Neutrophil (primary cell): ENCODE data around the gene LRMDA.

Experiments
- H3K27ac ChIP-seq: fragments of 200-600 bp; sonication (generic); 2 replicates; pipeline ENCODE4 v1.5.1; 2016; ENCODE audit warnings: mild to moderate bottlenecking, moderate library complexity
- H3K27me3 ChIP-seq: fragments of 200-600 bp; sonication (generic); 2 replicates; pipeline ENCODE4 v1.6.0; 2016; ENCODE audit warnings: mild to moderate bottlenecking
- H3K36me3 ChIP-seq: fragments of 200-600 bp; sonication (generic); 2 replicates; pipeline ENCODE4 v1.5.1; 2017
- H3K4me1 ChIP-seq, 2 experiments: fragments of 200-600 bp in 1 of 2; sonication (generic) in 1 of 2; 1 replicate in 1 of 2; 2 replicates in 1 of 2; pipeline versions ENCODE4 v1.5.1 to v1.6.1; 2013 to 2016; ENCODE audit warnings: low read depth in 1 of 2, low read length in 1 of 2, mild to moderate bottlenecking in 1 of 2, moderate library complexity in 1 of 2; ENCODE audit not compliant: control insufficient read depth in 1 of 2, insufficient read depth in 1 of 2
- H3K4me3 ChIP-seq, 2 experiments: fragments of 200-600 bp in 1 of 2; sonication (generic) in 1 of 2; 1 replicate in 1 of 2; 2 replicates in 1 of 2; pipeline ENCODE4 v1.5.1; 2013 to 2016; ENCODE audit warnings: low read depth in 1 of 2, low read length in 1 of 2, mild to moderate bottlenecking in 1 of 2, moderate library complexity in 1 of 2
- H3K9me3 ChIP-seq: fragments of 200-600 bp; sonication (generic); 2 replicates; pipeline ENCODE4 v1.5.1; 2016
- TF ChIP-seq, protein P1 (sequence below): fragments of 200-600 bp; sonication (generic); IDR thresholded peaks from 2 replicates; pipeline ENCODE4 v1.5.1; 2016; ENCODE audit warnings: antibody characterized with exemption

The LRMDA gene

DNA sequence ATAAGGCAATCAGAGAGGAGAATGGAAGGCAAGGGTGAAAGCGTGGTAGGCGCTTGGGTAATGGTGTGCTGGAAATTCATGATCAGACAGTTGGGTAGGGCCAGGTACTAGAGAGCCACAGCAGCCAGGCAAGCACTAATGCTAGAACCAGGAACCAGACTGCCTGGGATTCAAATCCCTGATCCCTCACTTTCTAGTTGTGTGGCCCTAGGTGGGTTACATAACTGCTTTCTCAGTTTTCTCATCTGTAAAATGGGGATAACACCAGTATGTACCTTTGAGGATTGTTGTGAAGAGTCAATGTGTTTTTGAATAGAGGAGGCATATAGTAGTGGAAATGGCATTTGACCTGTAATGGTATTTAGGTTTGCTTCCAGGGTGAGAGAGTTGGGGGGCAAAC lies 225.9 kb downstream of the LRMDA start:
- Histone ChIP-seq H3K9me3 (no peaks in the 10 kb centered on the region), H3K4me3 (no peak overlapping the region), H3K36me3 (no peaks in the 10 kb centered on the region), H3K4me1 (no peaks in the 10 kb centered on the region), H3K27me3 (no peaks in the 10 kb centered on the region), H3K27ac (no peak overlapping the region)
- TF ChIP-seq, protein P1, sequence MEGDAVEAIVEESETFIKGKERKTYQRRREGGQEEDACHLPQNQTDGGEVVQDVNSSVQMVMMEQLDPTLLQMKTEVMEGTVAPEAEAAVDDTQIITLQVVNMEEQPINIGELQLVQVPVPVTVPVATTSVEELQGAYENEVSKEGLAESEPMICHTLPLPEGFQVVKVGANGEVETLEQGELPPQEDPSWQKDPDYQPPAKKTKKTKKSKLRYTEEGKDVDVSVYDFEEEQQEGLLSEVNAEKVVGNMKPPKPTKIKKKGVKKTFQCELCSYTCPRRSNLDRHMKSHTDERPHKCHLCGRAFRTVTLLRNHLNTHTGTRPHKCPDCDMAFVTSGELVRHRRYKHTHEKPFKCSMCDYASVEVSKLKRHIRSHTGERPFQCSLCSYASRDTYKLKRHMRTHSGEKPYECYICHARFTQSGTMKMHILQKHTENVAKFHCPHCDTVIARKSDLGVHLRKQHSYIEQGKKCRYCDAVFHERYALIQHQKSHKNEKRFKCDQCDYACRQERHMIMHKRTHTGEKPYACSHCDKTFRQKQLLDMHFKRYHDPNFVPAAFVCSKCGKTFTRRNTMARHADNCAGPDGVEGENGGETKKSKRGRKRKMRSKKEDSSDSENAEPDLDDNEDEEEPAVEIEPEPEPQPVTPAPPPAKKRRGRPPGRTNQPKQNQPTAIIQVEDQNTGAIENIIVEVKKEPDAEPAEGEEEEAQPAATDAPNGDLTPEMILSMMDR: no peak

DNA sequence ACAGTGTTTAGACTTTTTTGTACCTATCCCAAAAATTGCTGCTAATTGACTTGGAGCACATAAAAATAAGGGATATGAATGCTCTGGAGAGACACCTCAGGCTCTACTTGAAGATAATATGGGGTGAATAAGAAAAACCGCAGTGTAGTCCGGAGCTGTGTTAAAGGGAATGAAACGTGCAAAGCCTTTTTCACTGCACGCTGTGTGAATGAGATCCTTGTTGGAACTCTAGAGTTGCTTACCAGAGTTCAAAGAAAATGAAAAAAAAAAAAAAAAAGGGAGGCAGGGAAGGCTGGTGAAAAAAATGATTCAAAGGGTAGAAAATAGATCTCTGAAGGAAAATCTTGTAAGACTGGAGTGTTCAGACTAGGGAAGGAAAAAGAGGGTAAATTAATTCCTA lies 226.6 kb downstream of the LRMDA start:
- Histone ChIP-seq H3K27ac (no peak overlapping the region), H3K9me3 (no peaks in the 10 kb centered on the region), H3K27me3 (no peaks in the 10 kb centered on the region), H3K4me3 (no peak overlapping the region), H3K36me3 (no peaks in the 10 kb centered on the region), H3K4me1 (no peaks in the 10 kb centered on the region)
- TF ChIP-seq, protein P1: no peak

DNA sequence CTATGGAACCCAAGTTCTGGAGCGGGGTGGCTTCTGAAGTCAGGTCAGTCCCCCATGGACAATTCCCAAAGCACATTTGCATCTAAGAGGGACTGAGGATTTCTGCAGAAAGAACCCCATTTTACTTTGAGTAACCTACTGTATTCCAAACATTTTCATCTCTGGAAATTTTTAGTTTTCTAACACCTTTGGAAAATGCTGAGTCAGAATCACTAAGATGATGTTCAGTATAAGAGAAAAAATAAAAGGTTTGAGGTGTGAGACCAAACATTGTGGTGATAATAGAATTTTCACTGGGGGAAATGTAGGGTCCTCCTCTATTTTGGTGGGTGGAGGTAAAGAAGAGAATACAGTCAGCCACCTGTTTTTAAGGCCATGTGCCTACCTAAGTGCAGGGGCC lies 227.1 kb downstream of the LRMDA start:
- H3K9me3 ChIP-seq: no peaks in the 10 kb centered on the region
- H3K4me1 ChIP-seq: no peaks in the 10 kb centered on the region
- TF ChIP-seq, protein P1: no peak
- no peak overlapping the region for H3K27ac ChIP-seq
- no peak overlapping the region for H3K4me3 ChIP-seq
- H3K36me3 ChIP-seq: no peaks in the 10 kb centered on the region
- H3K27me3 ChIP-seq: no peaks in the 10 kb centered on the region

DNA sequence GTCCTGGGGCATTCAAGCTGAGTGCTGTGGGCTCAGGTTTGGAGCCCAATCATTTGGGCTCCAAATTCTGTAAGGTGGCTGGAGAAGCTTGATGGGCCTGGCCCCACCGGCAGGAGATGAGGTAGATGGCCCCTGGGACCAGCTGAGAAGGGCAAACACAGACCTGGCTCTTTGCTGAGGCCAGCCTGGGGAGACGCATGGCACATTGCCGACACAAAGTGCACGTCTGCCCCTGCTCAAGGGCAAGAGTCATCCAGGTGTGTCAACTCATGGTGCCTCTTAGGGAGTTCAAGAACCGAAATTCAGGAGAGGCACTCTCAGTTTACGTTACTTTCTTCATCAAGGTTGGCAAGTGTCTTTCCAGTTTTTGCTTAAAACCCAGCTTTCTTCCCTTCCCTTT lies 227.5 kb downstream of the LRMDA start:
- TF ChIP-seq, protein P1: no peak
- H3K4me1 ChIP-seq: no peaks in the 10 kb centered on the region
- no peaks in the 10 kb centered on the region for H3K36me3 ChIP-seq
- H3K27me3 ChIP-seq: no peaks in the 10 kb centered on the region
- no peak overlapping the region for H3K27ac ChIP-seq
- H3K9me3 ChIP-seq: no peaks in the 10 kb centered on the region
- no peak overlapping the region for H3K4me3 ChIP-seq

DNA sequence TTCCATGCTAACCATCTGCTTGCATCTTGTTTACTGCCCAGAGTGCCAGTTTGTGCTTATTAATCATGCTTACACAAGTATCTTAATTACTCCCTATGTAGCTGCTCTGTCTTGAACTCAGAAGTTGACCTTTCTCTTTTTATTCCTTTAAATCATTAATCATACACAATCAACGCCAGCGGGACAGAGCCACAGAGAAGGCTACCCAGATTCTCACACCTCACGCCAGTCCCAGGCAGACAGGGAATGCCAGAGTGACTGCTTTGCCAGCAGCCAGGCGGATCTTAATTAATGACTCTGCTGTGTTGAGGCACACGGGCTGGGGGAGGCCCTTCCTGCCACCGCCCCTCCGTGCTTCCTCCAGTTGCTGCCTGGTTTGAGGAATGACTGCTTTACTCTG lies 229.4 kb downstream of the LRMDA start:
- TF ChIP-seq, protein P1: no peak
- Histone ChIP-seq H3K4me3 (no peak overlapping the region), H3K4me1 (no peaks in the 10 kb centered on the region), H3K9me3 (no peaks in the 10 kb centered on the region), H3K36me3 (no peaks in the 10 kb centered on the region), H3K27me3 (no peaks in the 10 kb centered on the region), H3K27ac (no peak overlapping the region)

DNA sequence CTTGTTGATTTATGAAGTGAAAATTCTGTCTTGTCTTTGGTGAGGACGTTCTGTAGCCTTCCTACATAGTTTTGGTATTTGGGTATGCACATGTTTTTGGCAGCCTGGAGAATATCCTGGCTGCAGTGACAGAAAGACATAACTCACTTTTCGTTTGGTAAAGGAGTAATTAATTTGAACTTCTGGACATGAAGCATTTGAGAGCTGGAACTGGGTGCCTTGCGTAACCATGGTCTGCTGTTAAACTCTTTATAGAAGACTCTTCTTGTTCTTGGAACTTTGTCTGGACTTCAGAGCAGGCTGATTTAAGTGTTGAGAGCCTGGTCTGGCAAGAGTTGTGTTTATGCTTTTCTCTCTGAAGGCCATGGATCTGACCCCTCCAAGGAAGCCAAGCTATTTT lies 231.3 kb downstream of the LRMDA start:
- TF ChIP-seq, protein P1: no peak
- Histone ChIP-seq H3K36me3 (no peaks in the 10 kb centered on the region), H3K9me3 (no peaks in the 10 kb centered on the region), H3K4me1 (no peaks in the 10 kb centered on the region), H3K27ac (no peak overlapping the region), H3K4me3 (no peak overlapping the region), H3K27me3 (no peaks in the 10 kb centered on the region)
